Activated T-helper 1 cell treated with anti-CD3 and anti-CD28 coated beads, Interleukin-2, amount 50 U/mL, for 16 hours (primary cell): Measurements from ENCODE around the gene MATN1.

ENCODE experiments used
- DNase-seq, 2 donors: peaks; one replicate each; pipeline ENCODE4 v3.0.0-alpha.2; 2020; ENCODE audit warnings: low read depth in 1 of 2, low spot score in 1 of 2

The MATN1 gene

GRCh38 chr1:30745834-30746208 lies 22.4 kb upstream of the MATN1 start:
- DNase-seq = no peak

GRCh38 chr1:30745156-30745833 lies 21.9 kb upstream of the MATN1 start:
- no peak for DNase-seq

GRCh38 chr1:30744060-30744756 lies 20.8 kb upstream of the MATN1 start:
- DNase-seq = no peak

GRCh38 chr1:30743584-30744059 lies 20.2 kb upstream of the MATN1 start:
- peak in 1 of 2 donors; percentile 53 for DNase-seq

- no peak for DNase-seq
These were observed 19.7 kb upstream of the MATN1 start for GRCh38 chr1:30742963-30743559.

- no peak for DNase-seq
These were observed 19.0 kb upstream of the MATN1 start for GRCh38 chr1:30742300-30742962.

GRCh38 chr1:30741239-30741894 lies 18.0 kb upstream of the MATN1 start:
- DNase-seq = no peak

GRCh38 chr1:30740251-30741238 lies 17.2 kb upstream of the MATN1 start:
- no peak for DNase-seq

- no peak for DNase-seq
These were observed 16.2 kb upstream of the MATN1 start for GRCh38 chr1:30739601-30740000.

GRCh38 chr1:30738715-30739559 lies 15.6 kb upstream of the MATN1 start:
- DNase-seq = no peak

GRCh38 chr1:30738040-30738714 lies 14.8 kb upstream of the MATN1 start:
- DNase-seq = no peak

GRCh38 chr1:30737357-30738039 lies 14.1 kb upstream of the MATN1 start:
- DNase-seq = no peak

GRCh38 chr1:30735668-30736498 lies 12.5 kb upstream of the MATN1 start:
- DNase-seq = no peak

GRCh38 chr1:30735124-30735523 lies 11.7 kb upstream of the MATN1 start:
- no peak for DNase-seq

- no peak for DNase-seq
These were observed 11.2 kb upstream of the MATN1 start for GRCh38 chr1:30734580-30734979.

- no peak for DNase-seq
These were observed 10.7 kb upstream of the MATN1 start for GRCh38 chr1:30734106-30734505.

- no peak for DNase-seq
These were observed 10.1 kb upstream of the MATN1 start for GRCh38 chr1:30733493-30733892.
